DND-41 (cell line): Measurements from ENCODE around the gene TMEM51.

Experiments
- ATAC-seq: fragments of 200-7000 bp; cut with Tn5 transposase; 3 replicates; pipeline ENCODE4 v1.9.1; 2021; ENCODE audit warnings: low read depth; ENCODE audit not compliant: insufficient read depth
- DNase-seq: peaks from one replicate; pipeline ENCODE4 v3.0.0-alpha.2; 2020
- H2AFZ ChIP-seq: 2 replicates; pipeline ENCODE4 v1.6.0; 2012; ENCODE audit warnings: low read depth, low read length
- H3K27ac ChIP-seq: 2 replicates; pipeline ENCODE4 v1.5.1; 2012; ENCODE audit warnings: low read length, inconsistent platforms
- H3K27me3 ChIP-seq: fragments of 200-600 bp; sonication (generic); 2 replicates; pipeline ENCODE4 v1.6.0; 2012; ENCODE audit warnings: low read length, mild to moderate bottlenecking, inconsistent platforms; ENCODE audit not compliant: insufficient read depth, poor library complexity
- H3K36me3 ChIP-seq: 2 replicates; pipeline ENCODE4 v1.5.1; 2012; ENCODE audit warnings: low read length, inconsistent platforms; ENCODE audit not compliant: insufficient read depth
- H3K4me1 ChIP-seq: 2 replicates; pipeline ENCODE4 v1.5.1; 2012; ENCODE audit warnings: mild to moderate bottlenecking, low read length; ENCODE audit not compliant: insufficient read depth
- H3K4me2 ChIP-seq: 2 replicates; pipeline ENCODE4 v1.6.0; 2012; ENCODE audit warnings: mild to moderate bottlenecking, moderate library complexity, low read length, inconsistent platforms; ENCODE audit not compliant: insufficient read depth
- H3K4me3 ChIP-seq, 2 experiments: fragments of 200-600 bp in 1 of 2; shearing (Covaris generic) in 1 of 2; 2 replicates each; pipeline ENCODE4 v1.5.1; 2012 to 2016; ENCODE audit warnings: inconsistent platforms in 2 of 2, low read length in 2 of 2, mild to moderate bottlenecking in 2 of 2, low read depth in 1 of 2, moderate library complexity in 1 of 2
- H3K79me2 ChIP-seq: 2 replicates; pipeline ENCODE4 v1.6.0; 2012; ENCODE audit warnings: low read length, inconsistent platforms; ENCODE audit not compliant: insufficient read depth
- H3K9ac ChIP-seq: 2 replicates; pipeline ENCODE4 v1.6.0; 2012; ENCODE audit warnings: low read depth, mild to moderate bottlenecking, inconsistent platforms, low read length, moderate library complexity
- H3K9me3 ChIP-seq: 2 replicates; pipeline ENCODE4 v1.5.1; 2012; ENCODE audit warnings: low read length, moderate library complexity, mild to moderate bottlenecking, inconsistent platforms; ENCODE audit not compliant: insufficient read depth, severe bottlenecking
- H4K20me1 ChIP-seq: 2 replicates; pipeline ENCODE4 v1.6.0; 2012; ENCODE audit warnings: low read length; ENCODE audit not compliant: insufficient read depth
- CTCF ChIP-seq: IDR thresholded peaks from 2 replicates; pipeline ENCODE4 v1.5.1; 2012; ENCODE audit warnings: borderline replicate concordance, low read length, moderate library complexity, mild to moderate bottlenecking; ENCODE audit not compliant: poor library complexity, severe bottlenecking; ENCODE audit errors: extremely low read depth
- EZH2 ChIP-seq: IDR thresholded peaks from 3 replicates; pipeline ENCODE4 v1.6.1; 2012; ENCODE audit warnings: borderline replicate concordance, low read depth, mild to moderate bottlenecking, moderate library complexity, low read length, inconsistent platforms; ENCODE audit not compliant: severe bottlenecking

TMEM51 gene

GRCh38 chr1:15212216-15212953, 58.8 kb downstream of the TMEM51 start:
- TF ChIP-seq CTCF (no peak), EZH2 (no peak)
- no peaks in the 10 kb centered on the region for H3K79me2 ChIP-seq
- no peaks in the 10 kb centered on the region for H3K4me1 ChIP-seq
- H3K4me2 ChIP-seq: no peak overlapping the region
- no peaks in the 10 kb centered on the region for H3K9me3 ChIP-seq
- H4K20me1 ChIP-seq: peaks cover 5% of the 10 kb centered on the region; the same call in 1 of the 2 replicates
- no peak overlapping the region for H3K27ac ChIP-seq
- ATAC-seq (no peak), DNase-seq (no peak)
- no peaks in the 10 kb centered on the region for H3K36me3 ChIP-seq
- H3K9ac ChIP-seq: no peak overlapping the region
- peaks cover 7% of the 10 kb centered on the region for H3K27me3 ChIP-seq
- no peak overlapping the region for H3K4me3 ChIP-seq
- H2AFZ ChIP-seq: no peak overlapping the region

DNA sequence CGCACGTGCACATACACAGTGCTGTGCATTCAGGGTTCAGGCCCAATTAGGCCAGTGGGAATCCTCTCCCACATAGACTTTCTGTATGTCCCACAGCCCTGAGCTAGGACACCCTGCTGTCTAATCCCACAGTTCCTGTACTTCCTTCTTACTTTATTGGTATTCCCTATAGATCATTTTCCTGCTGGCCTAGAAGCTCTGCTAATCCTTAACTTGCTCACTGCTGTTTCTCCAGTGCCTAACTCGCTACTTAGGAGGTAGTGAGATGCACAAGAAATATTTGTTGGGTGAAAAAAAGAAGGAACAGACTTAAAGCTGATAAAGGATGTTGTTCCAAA, 59.4 kb downstream of the TMEM51 start:
- Histone ChIP-seq H2AFZ (no peak overlapping the region), H3K27ac (no peak overlapping the region), H3K36me3 (no peaks in the 10 kb centered on the region), H3K9me3 (no peaks in the 10 kb centered on the region), H3K79me2 (no peaks in the 10 kb centered on the region), H3K4me2 (no peak overlapping the region), H3K4me3 (no peak overlapping the region), H3K27me3 (peaks cover 9% of the 10 kb centered on the region), H3K9ac (no peak overlapping the region), H4K20me1 (peaks cover 5% of the 10 kb centered on the region; the same call in 1 of the 2 replicates), H3K4me1 (no peaks in the 10 kb centered on the region)
- DNase-seq: no peak
- ATAC-seq: no peak
- TF ChIP-seq CTCF (no peak), EZH2 (no peak)

DNA sequence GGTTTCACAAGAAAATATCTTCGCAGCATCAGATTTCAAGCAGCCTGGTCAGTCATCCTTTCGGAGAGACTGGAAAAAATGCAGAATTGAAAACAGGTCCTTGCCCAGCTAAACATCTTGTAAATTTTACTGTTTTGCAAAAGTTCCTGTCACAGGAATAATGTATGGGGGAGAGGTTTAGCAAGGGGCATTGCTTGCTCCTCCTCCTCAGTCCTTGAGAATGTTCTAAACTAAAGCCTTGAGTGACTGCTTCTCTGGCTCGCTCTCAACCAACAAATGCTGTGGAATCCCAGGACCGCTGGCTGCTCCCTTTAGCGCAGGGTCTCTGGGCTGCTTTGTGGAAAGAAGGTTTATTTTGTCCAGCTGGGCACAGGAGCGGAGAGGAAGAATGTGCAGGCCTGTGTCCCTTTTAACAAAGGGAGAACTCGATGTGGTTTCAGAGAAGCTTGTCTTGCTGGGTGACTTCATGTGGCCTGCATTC, 59.8 kb downstream of the TMEM51 start:
- no peak overlapping the region for H3K4me2 ChIP-seq
- H3K27me3 ChIP-seq: peaks cover 9% of the 10 kb centered on the region
- no peak for ATAC-seq
- no peaks in the 10 kb centered on the region for H3K36me3 ChIP-seq
- peaks cover 5% of the 10 kb centered on the region; the same call in 1 of the 2 replicates for H4K20me1 ChIP-seq
- H3K9ac ChIP-seq: no peak overlapping the region
- no peak overlapping the region for H3K4me3 ChIP-seq
- no peak for TF ChIP-seq CTCF
- no peak for TF ChIP-seq EZH2
- H3K79me2 ChIP-seq: no peaks in the 10 kb centered on the region
- no peak for DNase-seq
- H3K27ac ChIP-seq: no peak overlapping the region
- H3K9me3 ChIP-seq: no peaks in the 10 kb centered on the region
- H3K4me1 ChIP-seq: no peaks in the 10 kb centered on the region
- no peak overlapping the region for H2AFZ ChIP-seq
